IPS-18a (cell line): ENCODE data around the gene OR13C4.

Experiments
- H3K27ac ChIP-seq: one replicate; pipeline ENCODE4 v1.5.1; 2013; ENCODE audit warnings: low read length
- H3K27me3 ChIP-seq: one replicate; pipeline ENCODE4 v1.6.1; 2013; ENCODE audit warnings: mild to moderate bottlenecking, low read length; ENCODE audit not compliant: control insufficient read depth, insufficient read depth
- H3K36me3 ChIP-seq: one replicate; pipeline ENCODE4 v1.6.1; 2013; ENCODE audit warnings: low read depth, low read length; ENCODE audit not compliant: control insufficient read depth
- H3K4me1 ChIP-seq: one replicate; pipeline ENCODE4 v1.6.1; 2013; ENCODE audit warnings: low read depth, low read length; ENCODE audit not compliant: control insufficient read depth
- H3K4me3 ChIP-seq: one replicate; pipeline ENCODE4 v1.5.1; 2013; ENCODE audit warnings: low read length
- H3K9ac ChIP-seq: one replicate; pipeline ENCODE4 v1.6.1; 2013; ENCODE audit warnings: mild to moderate bottlenecking, low read length, moderate library complexity
- H3K9me3 ChIP-seq: one replicate; pipeline ENCODE4 v1.6.1; 2013; ENCODE audit warnings: low read depth, low read length; ENCODE audit not compliant: control insufficient read depth

Gene OR13C4

DNA sequence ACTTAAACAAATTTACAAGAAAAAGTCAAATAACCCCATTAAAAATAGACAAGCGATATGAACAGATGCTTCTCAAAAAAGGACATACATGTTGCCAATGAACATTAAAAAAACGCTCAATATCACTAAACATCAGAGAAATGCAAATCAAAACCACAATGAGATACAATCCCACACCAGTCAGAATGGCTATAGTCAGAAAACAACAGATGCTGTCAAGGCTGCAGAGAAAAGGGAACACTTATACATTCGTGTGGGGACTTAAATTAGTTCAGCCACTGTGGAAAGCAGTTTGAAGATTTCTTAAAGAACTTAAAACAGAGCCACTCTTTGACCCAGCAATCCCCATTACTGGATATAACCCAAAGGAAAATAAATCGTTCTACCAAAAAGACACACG, 12.1 kb downstream of the OR13C4 start:
- Histone ChIP-seq H3K9ac (no peak overlapping the region), H3K36me3 (no peaks in the 10 kb centered on the region), H3K27ac (no peak overlapping the region), H3K27me3 (no peaks in the 10 kb centered on the region), H3K4me3 (no peak overlapping the region), H3K4me1 (no peaks in the 10 kb centered on the region), H3K9me3 (no peaks in the 10 kb centered on the region)

DNA sequence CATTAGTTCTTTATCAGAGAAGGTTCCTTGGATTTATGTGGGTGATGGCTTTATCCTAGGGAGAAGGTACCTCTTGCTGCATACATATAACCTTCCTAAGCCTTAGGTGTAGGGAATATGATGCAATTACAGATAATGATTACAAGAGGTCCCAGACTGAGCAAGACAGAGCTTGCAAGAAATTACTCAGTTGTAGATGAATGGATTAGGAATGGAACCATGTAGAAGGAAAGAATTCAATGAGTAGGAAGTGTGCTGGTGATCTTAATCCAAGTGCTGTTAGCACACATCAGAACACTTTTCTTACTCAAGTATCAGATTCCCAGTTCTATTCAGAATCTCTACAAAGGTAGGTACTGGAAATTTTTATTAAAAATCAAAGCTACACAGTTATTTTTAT, 20.4 kb downstream of the OR13C4 start:
- Histone ChIP-seq H3K27ac (no peak overlapping the region), H3K9ac (no peak overlapping the region), H3K36me3 (no peaks in the 10 kb centered on the region), H3K27me3 (no peaks in the 10 kb centered on the region), H3K4me1 (no peaks in the 10 kb centered on the region), H3K4me3 (no peak overlapping the region), H3K9me3 (no peaks in the 10 kb centered on the region)

DNA sequence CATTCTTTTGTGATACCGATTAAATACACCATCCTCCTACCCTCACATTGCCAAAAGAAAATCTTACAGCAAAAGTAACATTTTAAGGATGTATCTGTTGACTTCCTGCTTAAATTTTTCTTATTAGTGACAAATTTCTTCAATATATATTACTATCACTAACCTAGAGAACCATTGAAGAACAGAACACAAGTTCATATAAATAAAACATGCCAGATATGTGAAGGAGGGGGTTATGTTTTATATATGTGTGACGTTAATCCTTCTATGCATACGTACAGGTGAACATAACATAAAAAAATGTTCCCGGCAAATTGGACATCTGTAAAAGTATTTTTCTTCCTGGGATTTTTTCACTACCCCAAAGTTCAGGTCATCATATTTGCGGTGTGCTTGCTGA, 23.0 kb downstream of the OR13C4 start, which contains the start of gene OR13F1:
OR13F1 (plus strand) TSS at position 301 of the 400 bp plus-strand sequence; CDS start at position 301, 0 bp downstream.
- H3K27ac ChIP-seq = no peak within 1 kb of the TSS
- H3K4me3 ChIP-seq = no peak within 1 kb of the TSS
- no peaks in the 10 kb centered on the region for H3K9me3 ChIP-seq
- no peaks in the 10 kb centered on the region for H3K36me3 ChIP-seq
- no peaks in the 10 kb centered on the region for H3K4me1 ChIP-seq
- no peak within 1 kb of the TSS for H3K9ac ChIP-seq
- no peaks in the 10 kb centered on the region for H3K27me3 ChIP-seq

DNA sequence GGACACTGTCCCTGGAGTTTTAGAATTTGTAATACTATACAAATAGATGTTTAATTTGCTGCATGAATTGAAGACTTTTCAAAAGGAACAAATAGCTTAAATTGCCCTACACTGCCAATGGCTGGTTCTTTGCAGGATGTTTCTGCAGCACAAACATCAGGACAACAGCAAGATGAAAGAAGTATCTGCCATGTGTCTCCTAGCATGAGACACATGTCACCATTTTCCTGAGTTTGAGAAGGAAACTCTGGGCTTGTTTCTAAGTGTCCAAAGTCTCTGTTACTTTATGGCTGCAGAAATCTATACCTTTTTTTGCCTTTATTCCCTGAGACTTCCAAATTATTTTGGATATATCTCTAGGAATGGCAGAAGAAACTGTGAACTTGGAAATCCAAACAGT, 23.6 kb downstream of the OR13C4 start:
- Histone ChIP-seq H3K36me3 (no peaks in the 10 kb centered on the region), H3K4me1 (no peaks in the 10 kb centered on the region), H3K9me3 (no peaks in the 10 kb centered on the region), H3K4me3 (no peak overlapping the region), H3K27me3 (no peaks in the 10 kb centered on the region), H3K9ac (no peak overlapping the region), H3K27ac (no peak overlapping the region)

DNA sequence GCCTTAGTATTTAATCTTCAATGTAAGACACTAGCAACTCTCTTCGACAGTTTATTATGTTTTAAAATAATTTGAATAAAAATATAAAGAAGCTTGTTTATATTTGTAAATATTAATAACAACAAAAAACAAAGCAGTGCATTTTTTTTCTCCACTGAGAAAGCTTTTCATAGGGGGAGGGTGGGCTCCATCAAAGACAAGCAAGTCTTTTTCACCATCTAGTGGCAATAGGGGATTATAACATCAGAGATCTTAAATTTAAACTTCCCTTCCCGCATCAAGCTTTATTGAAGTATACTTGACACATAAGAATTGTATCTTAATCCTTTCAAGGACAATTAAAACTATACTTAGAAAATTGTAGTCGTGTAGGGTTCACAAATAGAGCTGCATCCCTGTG, 32.2 kb downstream of the OR13C4 start:
- Histone ChIP-seq H3K4me3 (no peak overlapping the region), H3K27me3 (no peaks in the 10 kb centered on the region), H3K4me1 (no peaks in the 10 kb centered on the region), H3K36me3 (no peaks in the 10 kb centered on the region), H3K9me3 (no peaks in the 10 kb centered on the region), H3K27ac (no peak overlapping the region), H3K9ac (no peak overlapping the region)

DNA sequence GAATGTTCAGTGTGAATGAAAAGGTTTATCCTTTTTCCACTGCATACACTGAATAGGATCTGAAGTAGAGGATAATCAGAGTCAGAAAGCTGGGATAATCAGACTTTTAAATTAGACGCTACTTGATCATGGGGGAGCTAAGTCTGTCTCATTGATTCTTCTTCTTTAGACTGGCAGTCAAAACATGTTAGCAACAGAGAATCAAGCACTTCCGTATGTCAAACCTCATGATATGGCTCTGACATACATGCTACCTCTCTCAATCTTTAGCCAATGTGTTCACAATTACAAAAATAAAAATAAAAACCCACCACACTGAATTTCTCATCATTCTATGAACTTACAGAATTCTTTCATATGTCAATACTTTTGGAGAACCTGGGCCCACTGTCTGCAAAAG, 42.0 kb downstream of the OR13C4 start:
- H3K27me3 ChIP-seq = no peaks in the 10 kb centered on the region
- no peak overlapping the region for H3K4me3 ChIP-seq
- no peaks in the 10 kb centered on the region for H3K4me1 ChIP-seq
- no peaks in the 10 kb centered on the region for H3K9me3 ChIP-seq
- no peak overlapping the region for H3K27ac ChIP-seq
- no peaks in the 10 kb centered on the region for H3K36me3 ChIP-seq
- H3K9ac ChIP-seq = no peak overlapping the region

DNA sequence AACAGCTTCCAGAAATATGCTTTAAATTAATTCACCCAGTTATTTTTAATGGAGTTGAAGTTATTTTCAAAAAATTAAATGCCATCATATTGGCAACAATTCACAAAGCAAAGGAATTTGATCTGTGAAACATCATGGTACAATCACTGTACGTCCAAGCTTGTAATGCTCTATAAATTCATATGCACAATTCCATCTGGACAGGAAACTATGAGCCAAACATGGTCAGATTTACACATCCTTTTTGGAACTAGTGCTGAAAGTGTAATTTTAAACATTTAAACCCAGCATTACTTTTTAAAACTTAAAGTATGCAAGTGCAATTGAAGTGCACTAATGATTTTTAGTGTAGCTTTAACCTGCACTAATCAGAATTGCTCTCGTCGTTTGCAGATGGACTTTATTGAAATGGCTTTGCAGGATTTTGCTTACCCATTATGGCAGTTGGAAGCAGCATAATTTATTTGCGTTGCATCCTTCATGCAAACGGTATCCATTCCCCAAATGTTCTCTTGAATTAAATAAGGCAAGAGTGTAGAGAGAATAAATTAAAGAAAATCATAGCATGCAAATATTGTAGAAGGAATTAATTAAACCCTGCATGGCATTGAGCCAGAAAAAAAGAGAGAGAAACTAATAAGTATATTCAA, 44.0 kb downstream of the OR13C4 start:
- H3K9me3 ChIP-seq = no peaks in the 10 kb centered on the region
- H3K27ac ChIP-seq = no peak overlapping the region
- H3K36me3 ChIP-seq = no peaks in the 10 kb centered on the region
- no peak overlapping the region for H3K9ac ChIP-seq
- no peaks in the 10 kb centered on the region for H3K4me1 ChIP-seq
- no peaks in the 10 kb centered on the region for H3K27me3 ChIP-seq
- H3K4me3 ChIP-seq = no peak overlapping the region
